ENCODE data around the gene AP5B1. TPM values are rescaled to one million over a fixed set of nuclear protein-coding genes. Genes with fewer than 3 reads are reported as not detected.
"Not testable (repeated sequence)": the region's sequence is repeated elsewhere in the genome, so short reads cannot be mapped to it uniquely, and the experiment has no call there.

AP5B1 gene
- total RNA-seq, 1 donor from 2014 or later = 22.2 TPM

GRCh38 chr11:65786008-65786785 lies 5.4 kb upstream of the AP5B1 start:
- DNase-seq (ENCODE audit: low spot score) = no peak

DNA sequence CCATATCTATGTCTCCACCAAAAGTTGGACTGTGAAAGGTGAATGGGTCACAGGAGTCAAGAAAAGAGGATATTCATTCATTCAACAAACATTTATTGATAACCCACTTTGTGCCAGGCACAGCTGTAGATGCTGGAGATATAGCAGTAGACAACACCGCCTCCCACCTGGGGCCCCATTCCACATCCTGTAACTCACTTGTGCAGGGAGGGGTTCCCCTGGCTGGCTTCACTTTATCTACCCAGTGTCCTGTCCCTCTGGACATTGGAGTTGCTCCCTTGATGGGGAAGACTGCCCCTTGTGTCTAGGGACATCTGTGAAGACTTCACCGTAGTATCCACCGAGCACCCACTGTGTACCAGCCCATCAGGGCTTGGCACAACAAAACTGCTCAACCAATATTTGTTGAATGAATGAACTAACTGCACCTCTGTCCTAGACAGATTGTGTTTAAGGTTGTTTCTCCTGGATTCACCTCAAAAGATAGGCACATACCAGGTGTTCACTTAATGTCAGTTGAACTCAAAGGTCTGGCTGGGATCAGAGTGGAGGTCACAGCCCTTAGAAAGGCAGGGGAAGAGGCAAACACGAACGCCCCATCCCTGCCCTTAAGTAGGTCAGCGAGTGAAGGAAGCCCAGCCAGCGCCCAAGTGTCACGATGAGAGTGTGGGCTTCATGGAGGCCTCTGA lies 4.7 kb upstream of the AP5B1 start:
- no peak for DNase-seq (ENCODE audit: low spot score)

- no peak for DNase-seq (ENCODE audit: low spot score)
These were observed 2.0 kb upstream of the AP5B1 start for GRCh38 chr11:65782816-65783228.

- DNase-seq (ENCODE audit: low spot score) = no peak
These were observed 1.4 kb upstream of the AP5B1 start for GRCh38 chr11:65781962-65782815.

DNA sequence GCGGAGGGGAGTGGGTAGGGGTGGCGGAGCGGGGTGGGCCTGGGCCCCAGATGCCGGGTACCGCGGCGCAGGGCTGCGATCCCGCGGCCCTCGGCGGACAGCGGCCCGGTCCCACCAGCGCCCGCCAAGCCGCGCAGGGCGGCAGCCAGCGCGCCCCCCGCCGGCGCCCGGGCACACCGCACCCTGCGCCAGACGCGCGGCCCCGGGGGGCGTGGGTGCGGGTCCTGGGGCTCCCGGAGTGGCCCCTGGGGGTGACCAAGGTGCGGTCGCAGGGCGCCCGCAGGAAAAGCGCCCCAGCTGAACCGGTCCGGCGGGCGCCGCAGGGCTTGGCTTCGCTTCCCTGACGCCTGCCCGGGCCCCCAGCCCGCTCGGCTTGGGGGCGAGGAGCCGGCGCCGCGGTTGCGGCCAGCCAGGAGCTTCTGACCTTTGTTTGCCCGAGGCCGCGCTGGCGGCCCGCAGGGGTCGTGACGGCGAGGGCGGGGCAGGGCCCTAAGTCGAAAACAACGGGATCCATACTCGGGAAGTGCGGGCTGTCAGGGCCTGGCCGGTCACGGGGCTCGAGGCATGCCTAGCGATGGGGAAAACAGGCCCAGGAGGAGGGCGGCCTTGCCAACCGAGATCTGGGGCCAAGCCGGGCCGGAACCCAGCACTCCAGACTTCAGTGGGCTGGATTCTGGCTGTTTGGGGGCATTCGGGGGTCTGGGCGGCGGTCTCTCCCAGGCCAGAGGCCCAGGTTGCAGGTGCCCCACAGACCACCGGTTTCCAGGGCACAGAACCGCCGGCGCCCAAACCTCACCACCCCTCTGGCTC lies 581 bp upstream of the AP5B1 start:
- DNase-seq (ENCODE audit: low spot score) = no peak

GRCh38 chr11:65779919-65780769 lies 632 bp downstream of the AP5B1 start:
- peak; percentile 76 for DNase-seq (ENCODE audit: low spot score)

DNA sequence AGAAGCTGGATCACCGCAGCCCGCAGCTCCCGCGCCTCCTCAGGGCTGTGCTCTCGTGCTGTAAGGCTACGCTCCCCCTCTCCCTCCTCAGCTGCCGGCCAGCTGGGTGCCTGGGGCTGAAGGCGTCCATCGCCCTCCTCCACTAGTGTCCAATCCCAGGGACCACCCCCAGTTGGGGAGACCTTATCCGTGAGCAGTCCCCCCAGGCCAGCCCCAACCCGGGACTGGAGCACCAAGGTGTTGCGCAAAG lies 1.2 kb downstream of the AP5B1 start:
- no peak for DNase-seq (ENCODE audit: low spot score)

- no peak for DNase-seq (ENCODE audit: low spot score)
These were observed 1.7 kb downstream of the AP5B1 start for GRCh38 chr11:65778901-65779668.

GRCh38 chr11:65778431-65778900 lies 2.3 kb downstream of the AP5B1 start:
- no peak for DNase-seq (ENCODE audit: low spot score)

DNA sequence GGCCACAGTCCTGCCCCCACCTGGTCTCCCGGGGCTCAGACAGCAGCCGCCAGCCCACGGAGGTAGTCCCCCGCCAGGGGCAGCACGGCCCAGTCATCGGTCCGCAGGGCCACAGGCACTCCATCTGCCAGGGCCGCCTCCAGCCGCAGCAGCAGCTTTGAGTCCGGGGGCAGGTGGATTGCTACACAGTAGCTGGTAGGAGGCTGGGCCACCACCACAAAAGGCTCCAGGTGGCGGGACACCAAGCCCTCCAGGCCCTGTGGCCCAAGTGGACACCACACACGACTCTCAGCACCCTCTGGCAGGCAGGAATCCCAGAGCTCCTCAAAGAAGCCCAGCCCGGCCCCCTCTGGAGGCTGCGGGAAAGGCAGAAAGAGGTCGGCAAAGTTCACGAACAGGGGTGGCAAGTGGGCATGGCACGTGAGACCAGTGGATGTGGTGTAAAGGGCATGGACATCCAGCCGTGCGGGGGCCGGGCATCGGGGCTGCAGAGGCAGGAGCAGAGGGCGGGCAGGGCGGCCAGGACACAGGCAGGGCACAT lies 2.9 kb downstream of the AP5B1 start:
- DNase-seq (ENCODE audit: low spot score) = no peak

DNA sequence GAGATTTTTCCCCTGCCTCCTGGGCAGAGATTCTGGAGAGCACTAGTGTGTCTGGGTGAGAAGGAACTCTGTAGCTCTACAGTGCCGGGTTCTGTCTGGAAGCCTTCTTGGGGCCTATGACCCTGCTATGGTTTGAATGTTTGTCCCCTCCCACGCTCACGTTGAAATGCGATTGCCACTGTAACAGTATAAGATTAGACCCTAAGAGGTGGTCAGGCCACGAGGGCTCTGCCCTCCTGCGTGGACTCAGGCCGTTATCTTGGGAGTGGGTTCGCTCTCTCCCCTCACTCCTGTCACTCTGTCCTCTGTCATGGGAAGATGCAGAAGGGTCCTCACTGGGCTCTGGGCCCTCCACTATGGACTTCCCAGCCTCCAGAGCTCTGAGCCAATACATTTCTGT lies 3.5 kb downstream of the AP5B1 start:
- DNase-seq (ENCODE audit: low spot score) = no peak

- DNase-seq (ENCODE audit: low spot score) = no peak
These were observed 4.0 kb downstream of the AP5B1 start for GRCh38 chr11:65776710-65777141.

DNA sequence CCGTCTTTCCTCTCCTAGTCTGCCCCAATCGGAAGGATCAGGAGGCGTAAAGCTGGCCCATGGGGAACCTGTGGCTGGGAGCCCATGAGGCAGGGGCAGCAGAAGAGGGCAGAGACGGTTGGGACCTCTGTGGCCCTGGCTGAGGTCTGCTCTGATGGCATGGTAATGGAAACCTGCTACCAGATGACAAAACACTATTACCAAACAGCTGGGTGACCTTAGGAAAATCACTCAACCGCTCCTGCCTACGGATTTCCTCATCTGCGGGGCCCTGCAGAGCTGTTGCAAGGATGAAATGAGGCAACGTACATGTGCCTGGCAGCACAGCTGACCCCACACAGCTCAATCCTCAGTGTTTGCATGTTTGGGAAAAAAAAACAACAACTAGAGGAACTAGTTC lies 4.6 kb downstream of the AP5B1 start:
- no peak for DNase-seq (ENCODE audit: low spot score)

- DNase-seq (ENCODE audit: low spot score) = no peak
These were observed 6.1 kb downstream of the AP5B1 start for GRCh38 chr11:65774525-65775306.

DNA sequence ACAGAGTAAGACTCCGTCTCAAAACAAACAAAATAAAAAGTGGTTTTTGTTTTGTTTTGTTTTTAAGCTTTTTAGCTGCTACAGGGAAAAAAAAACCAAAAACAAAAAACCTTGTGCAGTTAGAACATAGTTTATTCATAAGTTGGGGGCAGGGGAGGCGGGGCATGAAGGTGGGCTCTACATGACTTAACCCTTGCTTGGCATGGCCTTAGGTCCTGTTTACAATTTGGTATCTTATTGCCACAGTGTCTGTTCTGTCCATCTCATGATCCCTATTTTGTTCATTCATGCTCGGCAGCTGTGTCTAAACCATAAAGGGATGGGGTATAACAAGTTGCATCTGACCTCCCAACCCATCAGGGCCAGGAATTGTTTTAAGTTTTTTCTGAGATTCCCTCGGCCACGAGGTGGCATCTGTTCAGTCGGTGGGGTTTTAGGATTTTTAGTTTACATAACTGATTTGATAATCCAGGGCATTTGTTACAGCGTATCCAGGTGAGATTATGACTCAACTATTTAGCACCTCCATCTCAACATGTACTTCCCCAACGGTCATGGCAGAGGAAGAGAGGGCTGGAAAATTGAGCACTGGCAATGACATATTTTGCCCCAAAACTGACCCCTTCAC lies 6.9 kb downstream of the AP5B1 start:
- no peak for DNase-seq (ENCODE audit: low spot score)

- DNase-seq (ENCODE audit: low spot score) = no peak
These were observed 9.1 kb downstream of the AP5B1 start for GRCh38 chr11:65771589-65772112.

GRCh38 chr11:65770951-65771567 lies 9.7 kb downstream of the AP5B1 start:
- no peak for DNase-seq (ENCODE audit: low spot score)

DNA sequence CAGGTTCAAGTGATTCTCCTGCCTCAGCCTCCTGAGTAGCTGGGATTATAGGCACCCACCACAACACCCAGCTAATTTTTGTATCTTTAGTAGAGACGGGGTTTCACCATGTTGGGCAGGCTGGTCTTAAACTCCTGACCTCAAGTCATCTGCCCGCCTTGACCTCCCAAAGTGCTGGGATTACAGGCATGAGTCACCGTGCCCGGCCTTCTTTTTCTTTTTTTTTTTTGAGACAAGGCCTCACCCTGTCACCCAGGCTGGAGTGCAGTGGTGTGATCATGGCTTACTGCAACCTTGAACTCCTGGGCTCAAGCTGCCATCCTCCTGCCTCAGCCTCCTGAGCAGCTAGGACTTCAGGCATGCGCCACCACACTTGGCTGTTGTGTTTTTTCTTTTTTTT lies 13.0 kb downstream of the AP5B1 start:
- DNase-seq (ENCODE audit: low spot score) = not testable (repeated sequence)

All from mucosa of gallbladder (tissue), 1 donor.